Fibroblast of the aortic adventitia (primary cell): ENCODE measurements around the gene PDSS2. TPM values are rescaled to one million over a fixed set of nuclear protein-coding genes. Genes with fewer than 3 reads are reported as not detected.
A peak's percentile ranks its signal among the peaks of the same experiment; 100 is the strongest.

Source experiments
- DNase-seq: peaks from one replicate; pipeline ENCODE4 v3.0.0-alpha.2; 2010; ENCODE audit warnings: low read depth
- H3K4me3 ChIP-seq: 2 replicates; pipeline ENCODE4 v1.5.1; 2011; ENCODE audit warnings: low read depth, mild to moderate bottlenecking, control low read depth, low read length, moderate library complexity
- total RNA-seq: library from RNA; depleted of rRNA; stranded (reverse); fragments of >200 nt; gene quantifications from 2 replicates; pipeline ENCODE4 v1.2.3, GENCODE V29; 2012; ENCODE audit warnings: low replicate concordance
- TF ChIP-seq, protein P1 (sequence below): IDR thresholded peaks from 2 replicates; pipeline ENCODE4 v1.5.1; 2011; ENCODE audit warnings: mild to moderate bottlenecking, low read length, control low read depth, inconsistent platforms; ENCODE audit not compliant: insufficient read depth

PDSS2 gene
- total RNA-seq, 1 donor: 14.4 TPM

DNA sequence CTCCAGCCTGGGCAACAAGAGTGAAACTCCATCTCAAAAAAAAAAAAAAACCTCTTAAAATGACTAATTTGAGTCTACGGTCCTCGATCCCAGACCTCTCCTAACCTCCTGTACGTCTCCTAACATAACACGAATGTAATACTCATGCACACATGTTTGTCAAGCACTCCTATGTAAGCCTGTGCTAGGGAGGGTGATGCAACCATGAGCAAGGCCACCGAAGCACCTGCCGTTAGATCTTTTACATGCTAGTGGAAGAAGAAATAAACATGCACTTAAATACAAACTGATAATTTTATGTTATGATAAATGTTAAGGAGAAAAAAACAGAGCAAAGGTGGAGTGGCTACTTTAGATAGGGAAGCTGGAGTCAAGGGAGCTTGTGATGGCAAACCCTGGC, 271.7 kb downstream of the PDSS2 start:
- TF ChIP-seq, protein P1, sequence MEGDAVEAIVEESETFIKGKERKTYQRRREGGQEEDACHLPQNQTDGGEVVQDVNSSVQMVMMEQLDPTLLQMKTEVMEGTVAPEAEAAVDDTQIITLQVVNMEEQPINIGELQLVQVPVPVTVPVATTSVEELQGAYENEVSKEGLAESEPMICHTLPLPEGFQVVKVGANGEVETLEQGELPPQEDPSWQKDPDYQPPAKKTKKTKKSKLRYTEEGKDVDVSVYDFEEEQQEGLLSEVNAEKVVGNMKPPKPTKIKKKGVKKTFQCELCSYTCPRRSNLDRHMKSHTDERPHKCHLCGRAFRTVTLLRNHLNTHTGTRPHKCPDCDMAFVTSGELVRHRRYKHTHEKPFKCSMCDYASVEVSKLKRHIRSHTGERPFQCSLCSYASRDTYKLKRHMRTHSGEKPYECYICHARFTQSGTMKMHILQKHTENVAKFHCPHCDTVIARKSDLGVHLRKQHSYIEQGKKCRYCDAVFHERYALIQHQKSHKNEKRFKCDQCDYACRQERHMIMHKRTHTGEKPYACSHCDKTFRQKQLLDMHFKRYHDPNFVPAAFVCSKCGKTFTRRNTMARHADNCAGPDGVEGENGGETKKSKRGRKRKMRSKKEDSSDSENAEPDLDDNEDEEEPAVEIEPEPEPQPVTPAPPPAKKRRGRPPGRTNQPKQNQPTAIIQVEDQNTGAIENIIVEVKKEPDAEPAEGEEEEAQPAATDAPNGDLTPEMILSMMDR: no peak
- no peak for DNase-seq
- no peak overlapping the region for H3K4me3 ChIP-seq

DNA sequence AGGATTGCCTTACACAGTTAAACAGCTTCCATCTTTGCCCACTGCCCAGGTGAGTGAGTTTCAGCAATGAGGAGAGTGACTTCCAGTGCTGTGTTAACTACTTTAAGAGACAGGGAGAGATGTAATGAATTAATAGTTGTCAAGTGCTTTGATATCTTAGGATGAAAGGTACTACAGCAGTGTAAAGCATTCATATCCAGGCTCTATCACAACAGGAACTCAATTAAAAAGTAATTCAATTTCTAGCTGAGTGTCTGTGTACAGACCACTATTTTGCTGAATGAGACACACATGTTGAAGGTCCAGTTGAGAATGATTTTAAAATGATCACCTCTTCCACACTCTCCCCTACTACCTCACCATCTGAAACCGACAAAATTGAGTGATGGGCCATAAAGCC, 273.3 kb downstream of the PDSS2 start:
- H3K4me3 ChIP-seq: no peak overlapping the region
- no peak for DNase-seq
- TF ChIP-seq, protein P1: no peak

DNA sequence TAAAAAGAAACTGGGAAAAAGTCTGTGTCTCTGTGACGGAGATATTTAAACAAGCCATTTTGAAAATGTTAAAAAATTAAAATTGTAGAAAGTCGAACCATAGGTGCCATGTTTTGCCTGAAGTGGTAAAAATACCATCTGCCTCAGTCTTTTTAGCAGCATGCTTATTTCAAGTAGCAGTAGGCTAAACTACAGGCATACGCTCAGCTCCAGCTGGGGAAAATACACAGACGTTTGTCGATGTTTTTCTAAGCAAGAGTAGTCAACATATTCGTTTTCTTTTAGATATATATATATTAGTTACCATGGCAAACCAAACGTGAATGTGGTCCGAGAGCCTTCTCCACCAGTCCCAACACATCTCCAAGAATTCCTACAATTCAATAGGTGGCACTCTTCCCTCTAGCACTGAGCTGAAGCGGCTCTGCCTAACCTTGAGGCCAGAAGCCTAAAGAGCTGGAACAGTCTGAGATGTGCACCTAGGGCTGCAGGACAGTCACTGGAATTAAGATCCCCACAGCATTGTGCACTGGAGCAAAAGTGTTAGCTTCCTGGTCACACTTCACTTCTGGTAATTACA, 273.9 kb downstream of the PDSS2 start:
- TF ChIP-seq, protein P1: peak; percentile 24
- DNase-seq: peak; percentile 12
- no peak overlapping the region for H3K4me3 ChIP-seq

DNA sequence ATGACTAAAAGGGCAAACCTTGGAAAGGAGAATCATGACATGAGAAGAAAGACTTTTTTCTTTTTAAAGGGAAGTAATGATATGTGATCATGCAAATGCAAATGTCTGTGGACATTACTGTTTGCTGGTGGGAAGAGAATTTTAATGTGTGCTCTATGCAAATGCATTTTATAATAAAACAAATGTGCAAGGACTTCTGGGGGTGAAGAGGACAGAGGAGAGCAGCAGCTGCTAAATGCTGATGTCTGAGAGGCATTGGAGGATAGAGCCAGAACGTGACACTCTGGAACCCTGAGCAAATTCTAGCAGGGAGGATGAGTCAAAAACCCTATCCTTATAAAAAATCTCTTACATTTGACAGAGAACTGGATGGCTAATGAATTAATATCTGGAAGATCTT, 274.9 kb downstream of the PDSS2 start:
- no peak for DNase-seq
- no peak overlapping the region for H3K4me3 ChIP-seq
- TF ChIP-seq, protein P1: no peak

DNA sequence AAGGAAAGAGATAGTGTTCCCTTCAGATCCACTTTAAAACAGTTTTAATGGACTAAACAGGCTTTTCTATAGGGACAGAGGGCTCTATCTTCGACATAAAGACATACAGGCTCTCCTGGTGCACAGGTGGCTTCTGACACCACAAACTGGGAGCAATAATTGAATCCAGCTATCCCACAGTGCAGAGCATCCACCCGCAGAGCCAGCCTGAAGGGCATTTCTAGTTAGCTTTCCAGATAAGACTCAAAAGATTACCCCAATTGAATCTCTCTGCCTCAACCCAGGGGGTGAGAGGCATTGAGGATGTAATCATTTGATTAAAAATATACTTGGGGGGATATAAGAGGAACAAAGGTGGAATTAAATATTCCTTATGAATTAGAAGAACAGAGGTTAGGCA, 279.3 kb downstream of the PDSS2 start:
- no peak overlapping the region for H3K4me3 ChIP-seq
- no peak for DNase-seq
- TF ChIP-seq, protein P1: no peak

DNA sequence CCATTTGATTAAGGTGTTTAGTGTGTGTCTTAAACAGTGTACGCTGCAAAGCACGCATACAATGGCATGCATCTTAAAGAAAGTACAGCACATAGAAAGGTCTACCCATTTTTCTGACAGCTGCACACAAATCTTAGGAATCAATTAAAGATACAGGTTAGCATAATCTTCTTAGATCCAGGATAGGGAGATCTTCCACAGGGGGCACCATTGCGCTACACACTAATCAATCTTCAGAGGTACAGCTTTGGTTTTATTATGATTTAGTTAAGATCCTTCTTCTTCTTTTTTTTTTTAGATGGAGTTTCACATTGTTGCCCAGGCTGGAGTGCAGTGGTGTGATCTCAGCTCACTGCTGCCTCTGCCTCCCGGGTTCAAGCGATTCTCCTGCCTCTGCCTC, 280.4 kb downstream of the PDSS2 start:
- TF ChIP-seq, protein P1: no peak
- H3K4me3 ChIP-seq: no peak overlapping the region
- peak; percentile 22 for DNase-seq

DNA sequence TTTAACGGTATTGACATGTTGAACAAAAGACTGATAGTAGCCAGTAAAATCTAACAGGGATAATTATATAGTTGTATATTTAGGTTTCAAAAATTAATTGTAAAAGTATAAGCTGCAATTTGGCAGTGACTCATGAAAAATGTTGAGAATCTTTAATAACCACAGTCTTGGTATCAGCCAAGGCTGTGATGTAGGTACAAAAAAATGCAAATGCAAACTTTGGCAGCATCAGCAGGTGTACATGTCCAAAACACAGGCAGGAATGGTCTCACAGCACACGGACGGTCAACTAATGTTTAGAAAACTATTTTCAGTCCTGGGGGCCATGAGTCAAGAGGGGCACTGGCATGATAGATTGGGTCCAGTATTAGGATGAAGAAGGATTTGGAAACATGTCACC, 285.6 kb downstream of the PDSS2 start:
- no peak overlapping the region for H3K4me3 ChIP-seq
- TF ChIP-seq, protein P1: no peak
- DNase-seq: peak; percentile 25
